A549 treated with AZD9567 at 1 μM for 4 hours (cell line): ENCODE measurements around the gene HSPH1. TPM values are rescaled to one million over a fixed set of nuclear protein-coding genes. Genes with fewer than 3 reads are reported as not detected.

Experiments used
- total RNA-seq: library from RNA; stranded (reverse); fragments of 200-300 nt; extraction: Qiagen RNA extraction; gene quantifications from 5 replicates; pipeline ENCODE4 v1.2.3, GENCODE V29; 2022; ENCODE audit not compliant: insufficient read depth

The HSPH1 gene
- total RNA-seq: 93.1 to 131 TPM (median 97.8 TPM) in 5 replicates

DNA sequence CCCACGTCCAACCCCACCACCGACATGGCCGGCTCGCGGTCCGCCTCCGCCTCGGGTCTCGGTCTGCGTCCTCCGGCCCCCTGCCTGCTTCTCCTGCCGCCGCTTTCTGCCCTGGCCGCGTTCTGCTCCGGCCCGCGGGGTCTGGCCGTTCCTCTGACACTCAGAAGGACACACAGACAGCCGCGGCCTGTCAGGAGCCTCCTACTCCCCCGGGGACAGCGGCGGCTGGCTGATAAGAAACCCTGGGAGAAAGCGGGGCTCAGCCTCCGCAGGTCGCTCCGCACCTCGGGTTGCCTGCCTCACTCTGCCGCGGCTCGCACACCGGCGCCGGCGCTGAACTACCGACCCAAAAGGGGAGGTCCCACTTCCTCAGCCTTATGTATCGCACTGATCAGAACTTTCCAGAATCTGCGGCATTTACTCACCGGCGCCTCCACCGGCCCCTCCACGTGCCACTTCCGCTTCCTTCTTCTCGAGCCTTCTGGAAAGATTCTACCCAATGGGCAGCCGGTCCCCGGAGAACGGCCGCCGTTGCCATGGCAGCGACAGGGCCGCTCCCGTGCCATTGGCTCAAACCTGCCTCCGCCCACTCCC is at the start of gene HSPH1:
HSPH1 (minus strand) TSS at position 348 of the 594 bp plus-strand sequence; CDS start at position 26, 322 bp downstream.

GRCh38 chr13:31199849-31200636 is 38.3 kb upstream of the HSPH1 start, which contains the start of gene B3GLCT:
Gene B3GLCT (plus strand): TSS chr13:31199975. CDS start chr13:31200085, 110 bp downstream.

Other genes with a start within 250 kb of the HSPH1 start
- gene TEX26, start 229.2 kb downstream of the HSPH1 start, total RNA-seq: not detected in 5 replicates
- 4.3 to 6.9 TPM (median 5.2 TPM) in 5 replicates for gene B3GLCT, start 38.1 kb upstream of the HSPH1 start, total RNA-seq